Astrocyte (in vitro differentiated cells and primary cell): ENCODE results near the gene BRINP2.

ENCODE experiments used
- EZH2 ChIP-seq: IDR thresholded peaks from 2 replicates; pipeline ENCODE4 v1.6.1; 2012; ENCODE audit warnings: mild to moderate bottlenecking, low read length, inconsistent platforms; ENCODE audit not compliant: insufficient read depth
- TF ChIP-seq, protein P1 (sequence below): IDR thresholded peaks from 2 replicates; pipeline ENCODE4 v1.5.1; 2011; ENCODE audit warnings: low read depth, mild to moderate bottlenecking, inconsistent platforms, low read length, moderate library complexity; ENCODE audit not compliant: insufficient read depth

DNA sequence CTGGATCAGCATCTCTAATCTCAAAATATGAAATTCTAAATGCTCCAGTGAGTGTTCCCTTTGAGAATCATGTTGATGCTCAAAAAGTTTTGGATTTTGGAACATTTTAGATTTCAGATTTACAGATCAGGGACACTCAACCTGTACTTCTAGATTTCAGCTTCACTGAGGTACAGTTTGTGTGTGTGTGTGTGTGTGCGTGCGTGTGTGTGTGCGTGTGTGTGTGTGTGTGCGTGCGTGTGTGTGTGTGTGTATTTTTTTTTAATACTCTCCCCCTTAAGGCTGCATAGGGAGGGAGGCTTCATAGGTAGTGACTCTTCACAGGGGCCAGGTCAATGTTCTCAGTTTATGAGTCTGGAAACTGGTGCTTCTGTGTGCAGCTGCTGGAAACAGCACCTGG is 77.5 kb downstream of the BRINP2 start:
- TF ChIP-seq, protein P1, sequence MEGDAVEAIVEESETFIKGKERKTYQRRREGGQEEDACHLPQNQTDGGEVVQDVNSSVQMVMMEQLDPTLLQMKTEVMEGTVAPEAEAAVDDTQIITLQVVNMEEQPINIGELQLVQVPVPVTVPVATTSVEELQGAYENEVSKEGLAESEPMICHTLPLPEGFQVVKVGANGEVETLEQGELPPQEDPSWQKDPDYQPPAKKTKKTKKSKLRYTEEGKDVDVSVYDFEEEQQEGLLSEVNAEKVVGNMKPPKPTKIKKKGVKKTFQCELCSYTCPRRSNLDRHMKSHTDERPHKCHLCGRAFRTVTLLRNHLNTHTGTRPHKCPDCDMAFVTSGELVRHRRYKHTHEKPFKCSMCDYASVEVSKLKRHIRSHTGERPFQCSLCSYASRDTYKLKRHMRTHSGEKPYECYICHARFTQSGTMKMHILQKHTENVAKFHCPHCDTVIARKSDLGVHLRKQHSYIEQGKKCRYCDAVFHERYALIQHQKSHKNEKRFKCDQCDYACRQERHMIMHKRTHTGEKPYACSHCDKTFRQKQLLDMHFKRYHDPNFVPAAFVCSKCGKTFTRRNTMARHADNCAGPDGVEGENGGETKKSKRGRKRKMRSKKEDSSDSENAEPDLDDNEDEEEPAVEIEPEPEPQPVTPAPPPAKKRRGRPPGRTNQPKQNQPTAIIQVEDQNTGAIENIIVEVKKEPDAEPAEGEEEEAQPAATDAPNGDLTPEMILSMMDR, result no peak
- no peak for TF ChIP-seq EZH2
